ENCODE measurements around the gene AQP11.
"Not testable (repeated sequence)": the region's sequence is repeated elsewhere in the genome, so short reads cannot be mapped to it uniquely, and the experiment has no call there.

Gene AQP11

GRCh38 chr11:77593883-77594282, 4.1 kb downstream of the AQP11 start:
- DNase-seq: no peak

GRCh38 chr11:77596626-77597025, 6.9 kb downstream of the AQP11 start:
- no peak for DNase-seq

- no peak for DNase-seq
Observed at GRCh38 chr11:77598195-77598594, 8.4 kb downstream of the AQP11 start.

- no peak for DNase-seq
Observed at GRCh38 chr11:77602381-77603088, 12.8 kb downstream of the AQP11 start.

GRCh38 chr11:77604281-77604680, 14.5 kb downstream of the AQP11 start:
- DNase-seq: no peak

GRCh38 chr11:77609234-77609633, 19.5 kb downstream of the AQP11 start:
- no peak for DNase-seq

GRCh38 chr11:77611921-77612320, 22.2 kb downstream of the AQP11 start:
- DNase-seq: no peak

- no peak for DNase-seq
Observed at GRCh38 chr11:77617892-77618291, 28.1 kb downstream of the AQP11 start.

- DNase-seq: no peak
Observed at GRCh38 chr11:77619576-77620198, 29.9 kb downstream of the AQP11 start.

- no peak for DNase-seq
Observed at GRCh38 chr11:77630157-77630710, 40.5 kb downstream of the AQP11 start.

GRCh38 chr11:77633926-77634325, 44.2 kb downstream of the AQP11 start:
- not testable (repeated sequence) for DNase-seq

GRCh38 chr11:77636731-77637344, 47.1 kb downstream of the AQP11 start:
- DNase-seq: no peak

GRCh38 chr11:77637345-77638165, 47.8 kb downstream of the AQP11 start, which contains the start of gene CLNS1A:
CLNS1A (minus strand) TSS chr11:77637794; CDS start chr11:77637714, 80 bp downstream.
- peak; percentile 63 for DNase-seq

GRCh38 chr11:77642228-77642627, 52.5 kb downstream of the AQP11 start:
- DNase-seq: no peak

- DNase-seq: no peak
Observed at GRCh38 chr11:77644887-77645286, 55.1 kb downstream of the AQP11 start.

GRCh38 chr11:77647654-77648305, 58.0 kb downstream of the AQP11 start:
- DNase-seq: no peak

- DNase-seq: no peak
Observed at GRCh38 chr11:77650123-77650522, 60.4 kb downstream of the AQP11 start.

GRCh38 chr11:77654770-77655434, 65.1 kb downstream of the AQP11 start:
- no peak for DNase-seq

- DNase-seq: no peak
Observed at GRCh38 chr11:77656362-77656761, 66.6 kb downstream of the AQP11 start.

- DNase-seq: no peak
Observed at GRCh38 chr11:77658213-77659013, 68.7 kb downstream of the AQP11 start.

Measured in activated CD4-positive, alpha-beta T cell treated with anti-CD3 and anti-CD28 coated beads for 1 hour (primary cell).